ENCODE data around the gene AHCYL2.

The AHCYL2 gene

DNA sequence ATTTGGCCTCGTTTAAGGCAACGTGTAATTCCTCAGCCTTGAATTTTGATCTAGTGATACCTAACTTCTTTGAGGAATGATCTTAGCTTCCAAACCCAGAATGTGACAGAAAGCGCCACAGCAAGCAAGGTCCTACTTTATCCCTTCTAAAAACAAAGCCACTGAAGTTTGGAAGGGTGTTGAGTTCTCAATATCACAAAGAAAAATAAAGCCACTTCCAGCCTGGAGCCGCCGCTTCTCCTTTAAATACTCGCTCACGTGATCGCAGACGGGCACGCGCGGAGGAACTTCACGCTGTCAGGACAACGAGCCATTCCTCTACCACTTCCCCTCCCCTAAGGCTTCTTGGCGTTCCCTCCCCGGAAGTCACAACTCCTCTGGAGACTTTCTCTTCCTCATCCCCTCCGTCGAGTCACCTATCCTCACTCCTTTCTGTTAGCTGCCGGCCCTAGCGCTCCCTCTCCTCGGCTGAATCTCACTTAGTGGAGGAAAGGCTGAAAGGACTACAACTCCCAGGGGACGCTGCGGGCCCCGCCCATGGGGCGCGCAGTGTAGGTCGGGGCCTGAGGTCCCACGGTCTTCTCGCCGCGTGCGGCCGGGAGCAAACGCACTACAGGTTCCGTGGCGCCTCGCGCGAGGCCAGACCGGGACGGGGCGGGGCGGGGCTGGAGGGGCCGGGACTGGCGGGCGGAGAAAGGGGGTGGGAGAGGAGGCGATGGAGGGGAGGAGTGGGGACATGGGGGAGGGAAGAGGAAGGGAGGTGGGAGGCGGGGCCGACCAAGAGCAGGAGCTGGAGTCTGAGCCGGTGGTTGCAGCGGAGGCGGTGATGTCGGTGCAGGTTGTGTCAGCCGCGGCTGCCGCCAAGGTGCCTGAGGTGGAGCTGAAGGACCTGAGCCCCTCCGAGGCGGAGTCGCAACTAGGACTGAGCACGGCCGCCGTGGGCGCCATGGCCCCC is at the start of gene AHCYL2:
Gene AHCYL2, plus strand, starts transcription at position 780 of the 955 bp plus-strand sequence.
- DNase-seq, result peak; percentile 84

DNA sequence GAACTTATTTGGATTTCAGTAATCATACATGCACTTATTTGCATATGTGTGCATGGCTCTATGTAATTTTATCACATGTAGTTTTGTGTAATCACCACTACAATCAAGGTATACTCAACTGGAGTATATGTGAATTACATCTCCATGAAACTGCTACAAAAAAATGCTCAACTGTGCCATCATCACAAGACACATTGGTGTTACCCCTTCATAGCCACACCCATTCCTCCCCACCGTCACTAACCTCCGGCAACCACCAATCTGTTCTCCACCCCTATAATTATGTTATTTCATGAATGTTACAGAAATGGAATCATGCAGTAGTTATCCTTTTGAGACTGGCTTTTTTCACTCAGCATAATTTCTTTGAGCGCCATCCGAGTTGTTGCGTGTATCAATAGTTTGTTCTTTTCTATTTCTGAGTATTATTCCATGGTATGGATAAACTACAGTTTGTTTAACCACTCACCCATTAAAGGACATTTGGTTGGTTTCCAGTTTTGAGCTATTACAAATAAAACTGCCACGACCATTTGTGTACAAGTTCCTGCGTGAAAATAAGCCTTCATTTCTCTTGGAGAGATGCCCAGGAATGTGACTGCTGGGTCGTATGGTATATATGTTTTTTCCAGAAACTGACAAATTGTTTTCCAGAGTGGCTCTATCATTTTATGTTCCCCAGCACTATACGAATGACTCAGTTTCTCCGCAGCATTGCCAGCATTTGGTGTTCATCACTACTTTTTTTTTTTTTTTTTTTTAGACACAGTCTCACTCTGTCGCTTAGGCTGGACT is 47.7 kb upstream of the AHCYL2 start:
- no peak for DNase-seq

DNA sequence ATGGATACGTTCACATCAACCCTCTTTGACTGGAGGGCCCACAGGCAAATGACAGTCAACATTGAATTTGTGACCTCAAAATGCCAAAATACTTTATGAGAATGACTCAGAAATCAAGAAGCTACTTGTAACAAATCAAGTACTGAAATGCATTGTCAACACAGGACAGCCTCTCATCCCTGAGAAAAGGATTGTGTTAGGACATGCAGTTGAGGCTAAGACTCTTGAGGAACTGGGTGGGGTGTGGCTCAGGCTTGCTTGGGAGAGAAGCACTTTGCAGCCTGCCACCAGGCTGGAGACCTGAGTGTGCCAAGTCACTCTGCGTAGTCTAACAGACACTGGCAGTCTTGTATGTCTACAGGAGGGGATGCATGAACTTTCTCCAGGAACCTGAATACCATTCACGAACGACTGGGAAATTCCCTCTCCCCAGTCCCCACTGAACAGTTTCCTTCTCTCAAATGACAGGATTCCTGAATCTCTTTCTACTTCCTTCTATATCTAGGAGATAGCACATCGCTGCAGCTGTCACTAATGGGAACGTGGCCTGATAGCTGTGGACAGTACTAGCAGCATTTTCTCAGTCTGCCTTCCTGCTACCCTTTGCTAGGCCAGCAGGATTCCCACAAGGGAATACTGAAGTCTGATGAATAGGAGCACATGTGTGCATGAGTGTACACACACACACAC is 39.7 kb upstream of the AHCYL2 start:
- DNase-seq, result no peak

DNA sequence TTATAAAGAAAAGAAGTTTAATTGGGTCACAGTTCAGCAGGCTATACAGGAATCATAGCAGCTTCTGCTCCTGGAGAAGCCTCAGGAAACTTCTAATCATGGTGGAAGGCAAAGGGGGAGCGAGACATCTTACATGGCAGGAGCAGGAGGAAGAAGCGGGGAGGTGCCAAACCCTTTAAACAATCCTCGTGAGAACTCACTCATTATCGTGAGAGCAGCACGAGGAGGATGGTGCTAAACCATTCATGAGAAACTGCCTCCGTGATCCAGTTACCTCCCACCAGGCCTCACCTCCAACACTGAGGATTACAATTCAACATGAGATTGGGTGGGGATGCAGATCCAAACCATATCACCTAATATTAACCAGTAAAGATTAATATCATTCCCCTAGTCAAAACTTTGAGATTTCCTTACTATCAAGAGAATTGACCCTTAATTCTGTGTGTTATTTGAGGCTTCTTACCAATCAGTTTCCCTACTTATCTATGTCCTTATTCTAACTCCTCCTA is 38.0 kb upstream of the AHCYL2 start:
- no peak for DNase-seq

DNA sequence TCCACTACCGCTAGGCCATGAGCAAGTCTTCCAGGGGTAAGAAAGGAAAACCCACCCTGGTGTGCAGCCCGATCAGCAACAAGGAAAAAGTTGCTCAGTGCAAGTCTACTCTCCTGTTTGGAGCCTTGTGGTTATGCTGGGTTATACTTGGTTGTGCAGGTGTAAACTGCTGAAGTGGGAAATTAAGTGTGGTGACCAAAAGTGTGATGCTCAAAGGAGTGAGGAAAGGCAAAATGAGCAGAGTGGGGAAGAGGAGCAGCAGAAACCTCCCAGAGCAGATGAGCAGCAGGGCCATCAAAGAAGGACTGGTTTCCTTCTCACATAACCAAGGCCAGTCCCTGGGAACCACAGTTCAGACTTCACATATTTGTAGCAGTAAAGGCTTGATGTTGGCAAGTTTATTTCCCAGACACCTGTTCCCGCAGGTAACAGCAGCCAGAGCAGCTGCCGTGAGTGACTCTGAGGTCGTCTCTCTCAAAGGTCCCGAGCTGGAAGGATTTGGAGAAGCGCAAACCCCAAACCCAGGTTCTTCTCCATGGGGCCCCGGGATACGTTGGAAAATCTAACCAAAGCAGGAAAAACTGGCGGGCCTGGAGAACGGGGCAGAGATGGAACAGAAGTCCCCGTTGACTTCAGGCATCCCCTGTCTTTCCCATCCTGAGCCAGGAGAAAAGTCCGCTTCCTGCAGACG is 37.0 kb upstream of the AHCYL2 start:
- no peak for DNase-seq

DNA sequence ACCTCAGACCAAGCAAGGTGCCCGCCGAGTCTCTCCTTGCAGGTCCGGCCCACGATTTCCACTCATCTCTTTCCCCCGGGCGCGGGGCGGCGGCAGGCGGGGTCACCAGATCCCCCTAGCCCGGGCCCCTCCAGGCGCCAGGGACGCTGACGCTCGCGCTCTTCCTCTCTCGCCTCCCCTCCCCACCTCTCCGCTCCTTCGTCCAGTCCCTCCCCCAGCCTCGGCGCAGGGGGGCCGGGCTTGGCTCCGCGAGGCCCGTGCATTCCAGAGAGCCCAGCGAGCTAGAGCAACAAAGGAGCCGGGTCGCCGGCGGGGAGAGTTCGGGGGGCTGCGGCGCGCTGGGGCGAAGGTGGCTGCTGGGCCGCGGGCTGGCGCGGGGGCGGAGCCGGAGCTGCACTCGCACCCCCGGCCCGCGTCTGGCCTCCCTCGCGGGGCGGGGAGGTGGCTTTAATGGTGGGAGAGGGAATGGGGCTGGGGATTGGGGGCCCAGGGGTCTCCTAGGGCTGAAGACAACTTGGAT is 36.4 kb upstream of the AHCYL2 start, which contains the start of gene SMO:
Gene SMO, plus strand, starts transcription at position 262 of the 520 bp plus-strand sequence. CDS start 519 bp downstream, outside the sequence.
- DNase-seq, result no peak

DNA sequence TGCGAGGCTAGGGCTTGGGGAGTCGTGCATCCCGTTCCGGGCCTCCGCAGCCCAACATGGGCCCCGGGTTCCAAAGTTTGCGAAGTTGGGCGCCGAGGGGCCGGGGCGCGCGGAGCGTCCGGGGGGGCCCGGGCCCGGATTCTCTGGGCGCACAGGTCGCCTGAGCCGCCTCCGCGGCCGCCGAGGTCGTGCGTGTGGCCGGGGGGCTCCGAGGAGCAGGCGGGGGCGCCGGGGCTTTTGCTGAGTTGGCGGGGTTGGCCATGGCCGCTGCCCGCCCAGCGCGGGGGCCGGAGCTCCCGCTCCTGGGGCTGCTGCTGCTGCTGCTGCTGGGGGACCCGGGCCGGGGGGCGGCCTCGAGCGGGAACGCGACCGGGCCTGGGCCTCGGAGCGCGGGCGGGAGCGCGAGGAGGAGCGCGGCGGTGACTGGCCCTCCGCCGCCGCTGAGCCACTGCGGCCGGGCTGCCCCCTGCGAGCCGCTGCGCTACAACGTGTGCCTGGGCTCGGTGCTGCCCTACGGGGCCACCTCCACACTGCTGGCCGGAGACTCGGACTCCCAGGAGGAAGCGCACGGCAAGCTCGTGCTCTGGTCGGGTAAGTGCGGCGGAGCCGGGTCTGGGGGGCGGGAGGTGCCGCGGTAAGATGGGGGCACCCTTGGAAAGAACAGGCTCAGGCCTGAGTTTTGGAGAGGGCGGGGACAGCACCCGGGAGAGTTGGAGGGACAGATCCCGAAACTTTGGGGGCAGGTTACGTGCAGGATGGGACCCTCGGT is 35.8 kb upstream of the AHCYL2 start:
- DNase-seq, result no peak

DNA sequence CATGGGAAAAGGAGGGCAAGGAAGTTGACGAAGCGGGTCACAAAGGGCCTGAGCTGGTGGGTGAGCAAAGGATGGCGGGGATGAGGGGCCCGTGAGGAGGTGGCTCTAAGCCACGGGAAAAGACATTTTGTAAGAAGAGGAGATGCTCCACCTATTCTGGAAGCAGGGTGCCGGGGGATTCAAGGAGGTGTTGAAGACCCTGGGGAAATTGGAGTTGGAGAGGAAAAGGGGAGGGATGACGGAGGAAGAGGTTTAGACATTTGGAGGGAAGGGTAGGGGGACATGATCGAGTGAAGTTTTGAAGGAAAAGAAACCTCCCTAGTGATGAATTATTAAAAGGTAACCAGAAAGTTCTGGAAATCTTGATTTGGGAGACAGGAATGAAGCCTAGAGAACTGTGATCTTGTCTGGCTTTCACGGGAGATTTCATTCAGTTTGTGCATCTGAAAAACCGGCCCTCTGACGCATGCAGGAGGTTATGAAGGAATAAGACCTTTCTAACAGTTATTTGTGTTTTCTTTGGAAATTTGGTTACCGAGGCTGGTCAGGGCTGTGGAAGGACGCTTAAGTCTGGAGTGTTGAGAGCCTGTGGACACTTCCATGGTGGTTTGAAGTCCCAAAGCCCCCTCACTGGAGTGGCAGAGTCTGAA is 35.0 kb upstream of the AHCYL2 start:
- DNase-seq, result no peak

DNA sequence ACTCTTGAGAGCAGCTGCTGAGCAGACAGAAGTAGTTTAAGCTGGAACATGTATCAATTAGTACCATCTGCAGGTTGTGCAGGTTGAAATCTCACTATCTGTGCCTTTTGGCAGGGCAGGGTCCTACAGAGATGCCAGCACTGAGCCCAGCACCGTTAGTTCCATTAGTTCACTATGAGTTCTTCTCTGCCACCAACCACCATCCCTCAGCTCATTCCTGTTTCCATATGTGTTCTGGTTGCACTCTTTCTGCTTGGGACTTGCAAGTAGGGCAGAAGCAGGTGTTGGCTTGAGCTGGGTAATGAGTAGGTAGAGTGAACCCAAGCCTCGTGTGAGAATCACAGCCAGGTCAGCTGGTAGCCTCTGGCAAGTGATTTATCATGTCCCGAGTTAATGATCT is 33.6 kb upstream of the AHCYL2 start:
- no peak for DNase-seq

DNA sequence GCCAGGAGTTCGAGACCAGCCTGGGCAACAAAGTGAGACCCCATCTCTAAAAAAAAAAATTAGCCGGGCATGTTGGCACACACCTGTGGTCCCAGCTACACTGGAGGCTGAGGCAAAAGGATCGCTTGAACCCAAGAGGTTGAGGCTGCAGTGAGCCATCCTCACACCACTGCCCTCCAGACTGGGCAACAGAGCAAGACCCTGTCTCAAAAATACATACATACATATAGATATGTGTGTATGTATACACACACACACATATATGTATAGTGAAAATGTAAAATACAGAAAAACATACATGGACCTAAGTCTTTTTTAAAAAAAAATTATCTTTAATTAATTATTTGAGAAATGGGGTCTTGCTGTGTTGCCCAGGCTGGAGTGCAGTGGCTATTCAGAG is 30.9 kb upstream of the AHCYL2 start:
- no peak for DNase-seq

DNA sequence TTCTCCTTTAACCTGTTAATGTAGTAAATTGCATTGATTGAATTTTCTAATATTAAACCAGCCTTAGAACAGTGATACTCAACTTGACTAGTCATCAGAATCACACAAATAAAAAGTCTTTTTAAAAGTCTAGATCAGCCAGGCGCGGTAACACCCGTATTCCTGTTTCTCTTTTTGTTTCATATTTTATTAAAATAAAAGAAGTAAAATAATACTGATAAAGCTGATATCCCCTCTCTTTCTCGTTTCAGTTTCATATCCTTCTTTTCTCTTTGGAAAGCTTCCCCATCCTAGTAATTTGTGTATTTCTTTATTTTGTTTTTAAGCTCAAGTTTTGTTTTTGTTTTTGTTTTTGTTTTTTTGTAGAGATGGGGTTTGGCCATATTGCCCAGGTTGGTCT is 27.1 kb upstream of the AHCYL2 start:
- DNase-seq, result no peak

DNA sequence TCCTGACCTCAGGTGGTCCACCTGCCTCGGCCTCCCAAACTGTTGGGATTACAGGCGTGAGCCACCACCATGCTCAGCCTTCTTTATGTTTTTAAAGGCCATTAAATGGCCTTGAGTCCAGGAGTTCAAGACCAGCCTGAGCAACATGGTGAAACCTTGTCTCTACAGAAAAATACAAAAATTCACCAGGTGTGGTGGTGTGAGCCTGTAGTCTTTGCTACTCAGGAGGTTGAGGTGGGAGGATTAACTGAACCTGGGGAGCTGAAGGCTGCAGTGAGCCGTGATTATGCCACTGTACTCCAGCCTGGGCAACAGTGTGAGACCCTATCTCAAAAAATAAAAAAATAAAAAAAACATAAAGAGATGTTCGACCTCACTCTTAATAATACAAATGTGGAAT is 25.4 kb upstream of the AHCYL2 start:
- no peak for DNase-seq

DNA sequence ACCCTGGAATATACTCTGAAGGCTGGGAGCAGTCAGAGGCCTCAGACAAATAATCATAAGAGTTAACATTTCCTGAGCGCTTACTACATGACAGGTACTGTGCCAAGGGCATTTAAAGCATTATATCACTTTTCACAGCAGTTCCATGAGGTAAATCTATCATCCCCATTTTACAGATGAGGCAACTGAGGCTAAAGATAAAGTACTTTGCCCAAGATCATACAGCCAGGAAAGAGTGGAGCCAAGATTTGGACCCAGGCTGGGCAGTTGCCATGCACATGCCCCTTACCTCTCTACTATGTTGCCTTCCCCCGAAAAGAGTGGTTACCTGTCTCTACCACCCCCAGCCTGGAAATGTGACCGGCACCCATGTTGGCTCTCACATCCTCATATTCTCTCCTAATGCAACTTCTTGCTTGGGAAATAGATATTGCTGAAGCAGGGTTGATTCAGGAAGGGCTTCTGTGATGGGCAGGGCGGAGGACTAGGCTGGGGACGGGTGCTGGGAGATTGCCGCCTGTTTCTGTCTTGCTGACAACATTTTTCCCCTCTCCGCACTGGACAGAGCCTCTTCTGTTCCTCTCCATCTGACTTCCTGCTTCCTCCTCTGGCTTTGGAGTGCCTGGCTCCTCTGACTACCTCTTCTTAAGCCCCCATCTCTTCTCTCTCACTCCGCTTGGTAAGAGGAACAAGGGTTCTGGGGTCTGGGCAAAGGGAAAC is 22.6 kb upstream of the AHCYL2 start:
- DNase-seq, result no peak

DNA sequence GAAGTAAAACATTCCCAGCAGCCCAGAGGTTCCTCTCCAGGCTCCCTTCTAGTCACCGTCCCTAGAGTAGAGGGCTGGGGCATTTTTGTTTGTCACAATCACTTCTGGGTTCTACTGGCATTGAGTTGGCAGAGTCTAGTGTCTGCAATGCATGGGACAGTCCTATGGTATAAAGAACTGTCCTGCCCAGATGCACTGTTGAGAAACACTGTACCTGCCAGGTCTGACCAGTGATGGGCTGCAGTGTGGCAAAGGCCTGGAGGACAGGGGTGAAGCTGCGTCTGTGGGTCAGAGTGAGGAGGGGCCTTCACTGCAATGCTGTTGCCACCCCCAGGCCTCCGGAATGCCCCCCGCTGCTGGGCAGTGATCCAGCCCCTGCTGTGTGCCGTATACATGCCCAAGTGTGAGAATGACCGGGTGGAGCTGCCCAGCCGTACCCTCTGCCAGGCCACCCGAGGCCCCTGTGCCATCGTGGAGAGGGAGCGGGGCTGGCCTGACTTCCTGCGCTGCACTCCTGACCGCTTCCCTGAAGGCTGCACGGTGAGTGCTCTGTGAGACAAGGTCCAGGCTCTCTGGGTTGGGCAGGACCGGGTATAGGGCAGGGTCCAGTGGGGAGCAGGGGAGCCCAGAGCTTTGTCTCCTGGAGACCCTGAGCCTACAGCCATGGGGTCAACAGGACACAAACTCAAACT is 21.6 kb upstream of the AHCYL2 start:
- DNase-seq, result no peak

DNA sequence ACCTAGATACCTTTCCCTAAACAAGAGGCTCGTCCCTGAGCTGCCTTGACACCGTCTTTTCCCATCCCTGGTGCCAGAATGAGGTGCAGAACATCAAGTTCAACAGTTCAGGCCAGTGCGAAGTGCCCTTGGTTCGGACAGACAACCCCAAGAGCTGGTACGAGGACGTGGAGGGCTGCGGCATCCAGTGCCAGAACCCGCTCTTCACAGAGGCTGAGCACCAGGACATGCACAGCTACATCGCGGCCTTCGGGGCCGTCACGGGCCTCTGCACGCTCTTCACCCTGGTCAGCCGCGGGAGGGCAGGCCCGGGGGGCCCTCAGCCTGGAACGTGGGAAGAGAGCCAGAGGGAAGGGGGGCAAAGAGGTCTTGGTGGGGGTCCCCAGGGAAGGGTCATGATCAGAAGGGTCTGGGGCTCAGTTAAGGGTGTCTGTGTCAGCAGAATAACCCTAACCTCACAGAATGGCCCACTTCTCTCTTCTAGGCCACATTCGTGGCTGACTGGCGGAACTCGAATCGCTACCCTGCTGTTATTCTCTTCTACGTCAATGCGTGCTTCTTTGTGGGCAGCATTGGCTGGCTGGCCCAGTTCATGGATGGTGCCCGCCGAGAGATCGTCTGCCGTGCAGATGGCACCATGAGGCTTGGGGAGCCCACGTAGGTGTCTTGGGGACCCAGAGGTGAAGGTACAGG is 19.6 kb upstream of the AHCYL2 start:
- no peak for DNase-seq

DNA sequence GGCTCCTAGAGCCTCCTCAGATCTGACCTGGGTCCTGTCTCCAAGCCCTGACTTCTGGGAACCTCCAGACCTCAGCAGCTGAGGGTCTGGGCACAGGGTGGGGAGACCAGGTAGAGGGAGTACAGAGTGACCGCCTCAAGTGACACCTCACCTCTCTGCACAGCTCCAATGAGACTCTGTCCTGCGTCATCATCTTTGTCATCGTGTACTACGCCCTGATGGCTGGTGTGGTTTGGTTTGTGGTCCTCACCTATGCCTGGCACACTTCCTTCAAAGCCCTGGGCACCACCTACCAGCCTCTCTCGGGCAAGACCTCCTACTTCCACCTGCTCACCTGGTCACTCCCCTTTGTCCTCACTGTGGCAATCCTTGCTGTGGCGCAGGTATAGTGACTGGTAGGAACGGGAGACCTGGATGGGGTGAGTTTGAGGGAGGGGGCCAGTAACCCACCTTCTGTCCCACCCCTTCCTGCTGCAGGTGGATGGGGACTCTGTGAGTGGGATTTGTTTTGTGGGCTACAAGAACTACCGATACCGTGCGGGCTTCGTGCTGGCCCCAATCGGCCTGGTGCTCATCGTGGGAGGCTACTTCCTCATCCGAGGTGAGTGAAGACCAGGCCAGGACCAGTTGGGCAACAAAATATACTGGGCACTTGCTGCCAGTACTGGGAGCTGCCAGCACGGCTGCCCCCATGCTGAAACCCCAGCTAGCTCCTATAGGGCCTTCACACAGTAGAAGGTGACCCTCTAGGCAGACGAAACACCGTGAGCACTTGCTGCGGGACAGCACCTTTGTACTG is 18.6 kb upstream of the AHCYL2 start:
- no peak for DNase-seq

DNA sequence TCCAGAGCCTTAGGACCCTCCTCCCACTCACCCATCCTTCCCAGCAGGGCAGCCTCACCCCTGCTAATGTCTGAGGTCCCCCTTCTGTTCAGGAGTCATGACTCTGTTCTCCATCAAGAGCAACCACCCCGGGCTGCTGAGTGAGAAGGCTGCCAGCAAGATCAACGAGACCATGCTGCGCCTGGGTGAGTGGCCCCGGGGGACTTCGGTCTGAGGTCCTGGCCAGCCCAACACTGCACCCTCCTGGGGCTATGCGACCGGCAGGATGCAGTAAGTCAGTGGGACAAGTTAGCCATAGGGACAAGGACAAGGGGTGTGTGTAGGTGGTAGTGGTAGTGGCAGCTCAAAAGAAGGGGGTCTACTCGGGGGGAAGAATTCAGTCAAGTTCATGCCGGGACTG is 16.2 kb upstream of the AHCYL2 start:
- DNase-seq, result no peak
